Vagina (tissue), 2 donors: ENCODE results near the gene MYRF.

ENCODE experiments used
- CTCF ChIP-seq, 3 experiments: fragments of 450-650 bp in 2 of 3; fragments of 200-600 bp in 1 of 3; sonication (generic) in 1 of 3; IDR thresholded peaks; one replicate each; pipeline ENCODE4 v1.5.1; 2017 to 2019; ENCODE audit warnings: antibody characterized with exemption in 3 of 3, mild to moderate bottlenecking in 2 of 3, moderate library complexity in 2 of 3
- POLR2A ChIP-seq, 2 donors: fragments of 450-650 bp; IDR thresholded peaks; one replicate each; pipeline ENCODE4 v1.6.1; 2017; ENCODE audit warnings: antibody characterized with exemption in 2 of 2, mild to moderate bottlenecking in 2 of 2, moderate library complexity in 2 of 2
- POLR2AphosphoS5 ChIP-seq, 2 donors: sonication (generic); formaldehyde crosslinking; IDR thresholded peaks; one replicate each; pipeline ENCODE4 v1.9.0; 2017; ENCODE audit warnings: antibody characterized with exemption in 2 of 2, mild to moderate bottlenecking in 2 of 2, low read depth in 1 of 2; ENCODE audit not compliant: insufficient read depth in 1 of 2

GRCh38 chr11:61712846-61713245, 39.6 kb upstream of the MYRF start:
- TF ChIP-seq POLR2A (IDR thresholded peaks at IDR 0.05) (no peak), CTCF (IDR thresholded peaks at IDR 0.05) (no peak), POLR2AphosphoS5 (IDR thresholded peaks at IDR 0.05; ENCODE audit: insufficient read depth in 1 of 2, low read depth in 1 of 2) (no peak)
